H9 (cell line): ENCODE measurements around the gene IPO11. TPM values are rescaled to one million over a fixed set of nuclear protein-coding genes. Genes with fewer than 3 reads are reported as not detected.

Experiments
- DNase-seq: peaks from one replicate; pipeline ENCODE4 v3.0.0-alpha.2; 2017
- H2AFZ ChIP-seq: one replicate; pipeline ENCODE4 v1.6.1; 2013; ENCODE audit warnings: mild to moderate bottlenecking, low read length, control low read depth, moderate library complexity
- H2AK5ac ChIP-seq: 2 replicates; pipeline ENCODE4 v1.6.1; 2013; ENCODE audit warnings: low read length, control low read depth, mixed read lengths; ENCODE audit not compliant: insufficient read length
- H2BK120ac ChIP-seq: one replicate; pipeline ENCODE4 v1.6.1; 2013; ENCODE audit warnings: low read depth, mild to moderate bottlenecking, low read length, control low read depth, inconsistent platforms; ENCODE audit not compliant: poor library complexity, severe bottlenecking
- H2BK12ac ChIP-seq: 2 replicates; pipeline ENCODE4 v1.6.1; 2013; ENCODE audit warnings: low read length, control low read depth, mixed read lengths, low read depth; ENCODE audit not compliant: insufficient read length
- H2BK15ac ChIP-seq: 2 replicates; pipeline ENCODE4 v1.6.1; 2013; ENCODE audit warnings: low read depth, low read length, control low read depth
- H2BK20ac ChIP-seq: one replicate; pipeline ENCODE4 v1.6.1; 2013; ENCODE audit warnings: low read depth, mild to moderate bottlenecking, low read length, control low read depth, inconsistent platforms; ENCODE audit not compliant: poor library complexity, severe bottlenecking
- H2BK5ac ChIP-seq: 2 replicates; pipeline ENCODE4 v1.6.1; 2013; ENCODE audit warnings: low read length, control low read depth, mixed read lengths; ENCODE audit not compliant: insufficient read length
- H3K14ac ChIP-seq: 2 replicates; pipeline ENCODE4 v1.6.1; 2013; ENCODE audit warnings: low read length, control low read depth; ENCODE audit not compliant: insufficient read depth
- H3K18ac ChIP-seq: 2 replicates; pipeline ENCODE4 v1.6.1; 2013; ENCODE audit warnings: low read depth, mild to moderate bottlenecking, mixed read lengths, low read length, control low read depth; ENCODE audit not compliant: insufficient read length
- H3K23ac ChIP-seq: 2 replicates; pipeline ENCODE4 v1.6.1; 2013; ENCODE audit warnings: low read length, control low read depth, mixed read lengths, low read depth; ENCODE audit not compliant: insufficient read length
- H3K23me2 ChIP-seq: 2 replicates; pipeline ENCODE4 v1.6.1; 2013; ENCODE audit warnings: low read depth, mild to moderate bottlenecking, mixed read lengths, low read length, control low read depth; ENCODE audit not compliant: insufficient read length, poor library complexity, severe bottlenecking
- H3K27ac ChIP-seq: 2 replicates; pipeline ENCODE4 v1.5.1; 2013; ENCODE audit warnings: low read length, control low read depth, mixed read lengths, low read depth; ENCODE audit not compliant: insufficient read length
- H3K27me3 ChIP-seq: 2 replicates; pipeline ENCODE4 v1.6.1; 2013; ENCODE audit warnings: low read length, control low read depth, inconsistent platforms; ENCODE audit not compliant: insufficient read depth
- H3K4ac ChIP-seq: 2 replicates; pipeline ENCODE4 v1.6.1; 2013; ENCODE audit warnings: low read depth, mild to moderate bottlenecking, control low read depth, inconsistent platforms, low read length, moderate library complexity
- H3K4me1 ChIP-seq: 2 replicates; pipeline ENCODE4 v1.6.1; 2013; ENCODE audit warnings: low read length, control low read depth, inconsistent platforms; ENCODE audit not compliant: insufficient read depth
- H3K4me2 ChIP-seq: 2 replicates; pipeline ENCODE4 v1.6.1; 2013; ENCODE audit warnings: low read length, control low read depth, mixed read lengths; ENCODE audit not compliant: insufficient read length, insufficient read depth
- H3K56ac ChIP-seq: 2 replicates; pipeline ENCODE4 v1.6.1; 2013; ENCODE audit warnings: low read depth, mild to moderate bottlenecking, mixed read lengths, low read length, control low read depth; ENCODE audit not compliant: insufficient read length
- H3K79me1 ChIP-seq: 2 replicates; pipeline ENCODE4 v1.6.1; 2013; ENCODE audit warnings: low read depth, mild to moderate bottlenecking, moderate library complexity, low read length, control low read depth, inconsistent platforms; ENCODE audit not compliant: insufficient read depth, poor library complexity, severe bottlenecking
- H3K79me2 ChIP-seq: 2 replicates; pipeline ENCODE4 v1.6.1; 2013; ENCODE audit warnings: low read length, control low read depth, inconsistent platforms; ENCODE audit not compliant: insufficient read depth
- H3K9ac ChIP-seq: 2 replicates; pipeline ENCODE4 v1.6.1; 2013; ENCODE audit warnings: low read length, control low read depth, mixed read lengths; ENCODE audit not compliant: insufficient read length; ENCODE audit errors: extremely low read depth
- H3K9me3 ChIP-seq: one replicate; pipeline ENCODE4 v1.6.1; 2013; ENCODE audit warnings: low read depth, low read length, inconsistent platforms; ENCODE audit not compliant: control insufficient read depth
- H3T11ph ChIP-seq: one replicate; pipeline ENCODE4 v1.6.1; 2013; ENCODE audit warnings: mild to moderate bottlenecking, low read length, control low read depth, inconsistent platforms
- H4K20me1 ChIP-seq: one replicate; pipeline ENCODE4 v1.6.1; 2013; ENCODE audit not compliant: control insufficient read depth, insufficient read length, insufficient read depth
- H4K5ac ChIP-seq: 2 replicates; pipeline ENCODE4 v1.6.1; 2013; ENCODE audit warnings: low read depth, mild to moderate bottlenecking, mixed read lengths, low read length, control low read depth; ENCODE audit not compliant: insufficient read length
- H4K8ac ChIP-seq: replicated peaks from 2 replicates; pipeline ENCODE4 v1.6.1; 2013; ENCODE audit warnings: low read length, control low read depth, mixed read lengths, low read depth; ENCODE audit not compliant: insufficient read length
- H4K91ac ChIP-seq: 2 replicates; pipeline ENCODE4 v1.6.1; 2013; ENCODE audit warnings: low read depth, mild to moderate bottlenecking, moderate library complexity, mixed read lengths, low read length, control low read depth; ENCODE audit not compliant: insufficient read length
- H3K27ac Mint-ChIP-seq, 3 experiments: 2 replicates in 2 of 3; 3 replicates in 1 of 3; pipeline ENCODE4 v1.8.0; 2020 to 2021; ENCODE audit warnings: mixed read lengths in 3 of 3, mild to moderate bottlenecking in 1 of 3, moderate library complexity in 1 of 3
- H3K27me3 Mint-ChIP-seq: 2 replicates; pipeline ENCODE4 v1.8.0; 2021; ENCODE audit warnings: low read depth, mild to moderate bottlenecking, moderate library complexity, mixed read lengths
- H3K36me3 Mint-ChIP-seq, 3 experiments: 2 replicates in 2 of 3; 3 replicates in 1 of 3; pipeline ENCODE4 v1.8.0; 2020 to 2021; ENCODE audit warnings: low read depth in 3 of 3, mixed read lengths in 3 of 3; ENCODE audit not compliant: insufficient read depth in 1 of 3
- H3K4me1 Mint-ChIP-seq, 2 experiments: 2 replicates each; pipeline ENCODE4 v1.8.0; 2020; ENCODE audit warnings: mixed read lengths in 2 of 2
- H3K4me3 Mint-ChIP-seq, 2 experiments: 2 replicates in 1 of 2; 3 replicates in 1 of 2; pipeline ENCODE4 v1.8.0; 2020 to 2021; ENCODE audit warnings: mild to moderate bottlenecking in 2 of 2, mixed read lengths in 2 of 2, moderate library complexity in 1 of 2
- H3K9me3 Mint-ChIP-seq, 2 experiments: 2 replicates in 1 of 2; 3 replicates in 1 of 2; pipeline ENCODE4 v1.8.0; 2020; ENCODE audit warnings: mild to moderate bottlenecking in 2 of 2, mixed read lengths in 2 of 2, moderate library complexity in 1 of 2
- WGBS: extraction: QIAGEN DNeasy Blood & Tissue Kit; methylation state at CpG from one replicate; pipeline ENCODE4 v1.1.7; 2013; ENCODE audit warnings: missing lambda C conversion rate, low lambda C conversion rate, mixed read lengths; ENCODE audit not compliant: insufficient read length; ENCODE audit errors: extremely low coverage; 5-methylcytosine and 5-hydroxymethylcytosine counted together
- total RNA-seq: library from RNA; stranded (reverse); gene quantifications from 2 replicates; pipeline ENCODE4 v1.2.1, GENCODE V29; 2021
- TF ChIP-seq, protein P1 (sequence below): fragments of 200-600 bp; sonication (generic); conservative IDR thresholded peaks from 3 replicates; pipeline ENCODE4 v1.8.0; 2021; ENCODE audit warnings: antibody characterized with exemption, mild to moderate bottlenecking

The IPO11 gene
- total RNA-seq, 1 experiment from 2014 or later, result 63.0 TPM

DNA sequence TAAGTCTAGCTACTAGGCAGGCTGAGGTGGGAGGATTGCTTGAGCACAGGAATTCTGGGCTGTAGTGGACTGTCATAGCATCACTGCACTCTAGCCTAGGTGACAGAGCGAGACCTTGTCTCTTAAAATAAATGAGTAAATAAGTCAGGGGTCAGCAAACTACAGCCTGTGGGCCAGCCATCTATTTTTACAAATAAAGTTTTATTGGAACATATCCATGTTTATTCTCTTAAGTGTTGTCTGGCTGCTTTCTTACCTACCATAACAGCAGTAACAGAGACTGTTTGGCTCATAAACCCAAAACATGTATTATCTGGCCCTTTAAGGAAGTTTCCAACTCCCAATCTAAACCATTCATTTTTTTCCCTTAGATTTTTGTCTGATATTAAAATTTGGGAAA lies 38.5 kb upstream of the IPO11 start:
- Histone ChIP-seq H2BK5ac (no peak overlapping the region), H3K56ac (no peak overlapping the region), H2AK5ac (no peak overlapping the region), H2BK120ac (no peak overlapping the region), H2AFZ (no peak overlapping the region), H4K8ac (no peak overlapping the region), H3K9me3 (no peaks in the 10 kb centered on the region), H3K79me2 (no peaks in the 10 kb centered on the region), H4K5ac (no peak overlapping the region), H4K20me1 (no peaks in the 10 kb centered on the region), H3K4me2 (no peak overlapping the region), H3K4ac (no peak overlapping the region), H3T11ph (no peak overlapping the region), H2BK20ac (no peak overlapping the region), H3K4me1 (no peaks in the 10 kb centered on the region), H3K27ac (no peak overlapping the region), H4K91ac (no peak overlapping the region), H3K14ac (no peak overlapping the region), H2BK15ac (no peak overlapping the region), H3K9ac (no peak overlapping the region), H3K27me3 (no peaks in the 10 kb centered on the region), H2BK12ac (no peak overlapping the region), H3K23ac (no peak overlapping the region), H3K79me1 (no peaks in the 10 kb centered on the region), H3K23me2 (no peaks in the 10 kb centered on the region), H3K18ac (no peak overlapping the region)
- no peak overlapping the region for H3K27ac Mint-ChIP-seq
- TF ChIP-seq, protein P1, sequence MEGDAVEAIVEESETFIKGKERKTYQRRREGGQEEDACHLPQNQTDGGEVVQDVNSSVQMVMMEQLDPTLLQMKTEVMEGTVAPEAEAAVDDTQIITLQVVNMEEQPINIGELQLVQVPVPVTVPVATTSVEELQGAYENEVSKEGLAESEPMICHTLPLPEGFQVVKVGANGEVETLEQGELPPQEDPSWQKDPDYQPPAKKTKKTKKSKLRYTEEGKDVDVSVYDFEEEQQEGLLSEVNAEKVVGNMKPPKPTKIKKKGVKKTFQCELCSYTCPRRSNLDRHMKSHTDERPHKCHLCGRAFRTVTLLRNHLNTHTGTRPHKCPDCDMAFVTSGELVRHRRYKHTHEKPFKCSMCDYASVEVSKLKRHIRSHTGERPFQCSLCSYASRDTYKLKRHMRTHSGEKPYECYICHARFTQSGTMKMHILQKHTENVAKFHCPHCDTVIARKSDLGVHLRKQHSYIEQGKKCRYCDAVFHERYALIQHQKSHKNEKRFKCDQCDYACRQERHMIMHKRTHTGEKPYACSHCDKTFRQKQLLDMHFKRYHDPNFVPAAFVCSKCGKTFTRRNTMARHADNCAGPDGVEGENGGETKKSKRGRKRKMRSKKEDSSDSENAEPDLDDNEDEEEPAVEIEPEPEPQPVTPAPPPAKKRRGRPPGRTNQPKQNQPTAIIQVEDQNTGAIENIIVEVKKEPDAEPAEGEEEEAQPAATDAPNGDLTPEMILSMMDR, result no peak
- H3K36me3 Mint-ChIP-seq, result peaks cover 19 to 65% (median 62%) of the 10 kb centered on the region in 3 experiments; a peak in 6 of 7 replicates
- no peaks in the 10 kb centered on the region for H3K4me1 Mint-ChIP-seq
- DNase-seq, result no peak
- no peak overlapping the region for H3K4me3 Mint-ChIP-seq
- no CpG with 5 or more reads among the region's 1 CpG for WGBS
- no peaks in the 10 kb centered on the region for H3K9me3 Mint-ChIP-seq
- H3K27me3 Mint-ChIP-seq, result no peaks in the 10 kb centered on the region
